Thyroid gland (tissue), 4 donors: ENCODE measurements around the gene FCGBP. TPM values are rescaled to one million over a fixed set of nuclear protein-coding genes. Genes with fewer than 3 reads are reported as not detected.
"Not testable (repeated sequence)": the region's sequence is repeated elsewhere in the genome, so short reads cannot be mapped to it uniquely, and the experiment has no call there.

Source experiments
- DNase-seq, 2 donors: peaks; one replicate each; pipeline ENCODE4 v3.0.0-alpha.2; 2019
- H3K27ac ChIP-seq, 3 donors: fragments of 200-600 bp; sonication (generic); 1 replicate in 2 of 3; 2 replicates in 1 of 3; pipeline ENCODE4 v1.5.1; 2016 to 2019; ENCODE audit warnings: mild to moderate bottlenecking in 1 of 3, moderate library complexity in 1 of 3
- H3K27me3 ChIP-seq: fragments of 200-600 bp; sonication (generic); one replicate; pipeline ENCODE4 v1.5.1; 2019
- H3K36me3 ChIP-seq, 2 donors: fragments of 200-600 bp; sonication (generic); one replicate each; pipeline ENCODE4 v1.5.1; 2016 to 2019
- H3K4me1 ChIP-seq, 2 donors: fragments of 200-600 bp; sonication (generic); one replicate each; pipeline ENCODE4 v1.5.1; 2017 to 2019
- H3K4me3 ChIP-seq, 3 donors: fragments of 200-600 bp; sonication (generic); replicated peaks in 1 of 3; 1 replicate in 2 of 3; 2 replicates in 1 of 3; pipeline ENCODE4 v1.5.1; 2016; ENCODE audit warnings: mild to moderate bottlenecking in 1 of 3
- H3K9me3 ChIP-seq: fragments of 200-600 bp; sonication (generic); one replicate; pipeline ENCODE4 v1.5.1; 2017
- CTCF ChIP-seq, 6 experiments: fragments of 200-600 bp in 3 of 6; fragments of 450-650 bp in 3 of 6; sonication (generic) in 3 of 6; IDR thresholded peaks; one replicate each; pipeline ENCODE4 v1.5.1; 2016 to 2019; ENCODE audit warnings: antibody characterized with exemption in 6 of 6, mild to moderate bottlenecking in 2 of 6, inconsistent platforms in 1 of 6, moderate library complexity in 1 of 6
- POLR2A ChIP-seq, 2 donors: fragments of 450-650 bp; IDR thresholded peaks; one replicate each; pipeline ENCODE4 v1.6.1; 2017; ENCODE audit warnings: antibody characterized with exemption in 2 of 2, mild to moderate bottlenecking in 2 of 2, moderate library complexity in 1 of 2
- WGBS, 2 donors: methylation state at CpG; one replicate each; pipeline ENCODE4 v1.1.5; 2017; 5-methylcytosine and 5-hydroxymethylcytosine counted together
- intact Hi-C: fragments of 100-400 bp; cut with DNase I; formaldehyde crosslinking; loops from one replicate; pipeline ENCODE4 v1.15.1; 2023
- total RNA-seq, 4 donors: library from RNA; depleted of rRNA; stranded (reverse); fragments of >200 nt; gene quantifications; one replicate each; pipeline ENCODE4 v1.2.3, GENCODE V29; 2016

The FCGBP gene
- total RNA-seq, 4 donors from 2014 or later = 213 to 975 (median 755) TPM

GRCh38 chr19:39906283-39906682, 28.2 kb downstream of the FCGBP start:
- Histone ChIP-seq H3K27me3 (no peaks in the 10 kb centered on the region), H3K4me1 (no peaks in the 10 kb centered on the region), H3K9me3 (no peaks in the 10 kb centered on the region), H3K4me3 (no peak overlapping the region), H3K36me3 (no peaks in the 10 kb centered on the region), H3K27ac (no peak overlapping the region)
- TF ChIP-seq POLR2A (IDR thresholded peaks at IDR 0.05) = no peak
- TF ChIP-seq CTCF (IDR thresholded peaks at IDR 0.05) = no peak
- WGBS, 2 donors = 93 to 97% methylated on average over 6 to 7 of the region's 8 CpGs
- intact Hi-C loops = no loop called here
- no peak for DNase-seq

GRCh38 chr19:39903486-39904091, 30.8 kb downstream of the FCGBP start:
- H3K36me3 ChIP-seq, DNase-seq, H3K27me3 ChIP-seq, intact Hi-C loops, H3K9me3 ChIP-seq, H3K4me3 ChIP-seq, H3K4me1 ChIP-seq, H3K27ac ChIP-seq: not testable (repeated sequence)
- 45 to 47% methylated on average over 3 to 4 of the region's 8 CpGs for WGBS, 2 donors

GRCh38 chr19:39902326-39902725, 32.1 kb downstream of the FCGBP start:
- H3K9me3 ChIP-seq, intact Hi-C loops, DNase-seq, H3K4me1 ChIP-seq, H3K4me3 ChIP-seq, H3K36me3 ChIP-seq, H3K27me3 ChIP-seq, H3K27ac ChIP-seq: not testable (repeated sequence)
- 96% methylated on average over 7 of the region's 15 CpGs; no CpG with 5 or more reads in 1 of the 2 donors for WGBS, 2 donors

GRCh38 chr19:39901681-39902080, 32.8 kb downstream of the FCGBP start:
- H3K27me3 ChIP-seq, H3K4me1 ChIP-seq, H3K9me3 ChIP-seq, DNase-seq, H3K4me3 ChIP-seq, intact Hi-C loops, H3K27ac ChIP-seq, H3K36me3 ChIP-seq: not testable (repeated sequence)
- 91 to 92% methylated on average over 2 to 3 of the region's 7 CpGs for WGBS, 2 donors

GRCh38 chr19:39898858-39899257, 35.6 kb downstream of the FCGBP start:
- intact Hi-C loops, H3K27ac ChIP-seq, DNase-seq, H3K4me3 ChIP-seq, H3K27me3 ChIP-seq, H3K4me1 ChIP-seq, H3K36me3 ChIP-seq, H3K9me3 ChIP-seq: not testable (repeated sequence)
- WGBS, 2 donors = 72% methylated on average over 5 of the region's 6 CpGs; no CpG with 5 or more reads in 1 of the 2 donors

- H3K9me3 ChIP-seq, H3K27ac ChIP-seq, H3K4me3 ChIP-seq, H3K27me3 ChIP-seq, H3K36me3 ChIP-seq, H3K4me1 ChIP-seq, intact Hi-C loops: not testable (repeated sequence)
- peak; percentile 38 to 76 for DNase-seq
- 8 to 40% methylated on average over 3 to 7 of the region's 13 CpGs for WGBS, 2 donors
- peak in 2 of 6 experiments; percentile 47 to 55 for TF ChIP-seq CTCF (IDR thresholded peaks at IDR 0.05)
Measured at GRCh38 chr19:39897511-39898245, 36.8 kb downstream of the FCGBP start.

GRCh38 chr19:39895096-39895495, 39.3 kb downstream of the FCGBP start:
- intact Hi-C loops, H3K27me3 ChIP-seq, H3K4me3 ChIP-seq, H3K9me3 ChIP-seq, DNase-seq: not testable (repeated sequence)
- peaks cover 22 to 23% of the 10 kb centered on the region in 2 donors for H3K4me1 ChIP-seq
- H3K36me3 ChIP-seq = peaks cover 14 to 26% of the 10 kb centered on the region in 2 donors
- H3K27ac ChIP-seq = peak overlapping the region; percentile 17 to 68 (median 67)
- WGBS, 2 donors = 86 to 93% methylated on average over 10 to 11 of the region's 11 CpGs

- Histone ChIP-seq H3K4me1 (peaks cover 22 to 26% of the 10 kb centered on the region in 2 donors), H3K27ac (peak overlapping the region; percentile 56 to 68 (median 67)), H3K36me3 (peaks cover 14 to 30% of the 10 kb centered on the region in 2 donors)
- H3K9me3 ChIP-seq, H3K27me3 ChIP-seq, H3K4me3 ChIP-seq: not testable (repeated sequence)
- DNase-seq = peak; percentile 28 to 74
- intact Hi-C loops = loop anchor here (5.0 kb wide), 1 partner anchor 78 kb away; the partner anchor contains the start of gene PSMC4
- WGBS, 2 donors = no CpG with 5 or more reads among the region's 16 CpGs
Measured at GRCh38 chr19:39894236-39894606, 40.2 kb downstream of the FCGBP start.
